GM19452 (cell line): ENCODE measurements around the gene IL37.
"Not testable (repeated sequence)": the region's sequence is repeated elsewhere in the genome, so short reads cannot be mapped to it uniquely, and the experiment has no call there.

Source experiments
- ATAC-seq: cut with Tn5 transposase; IDR thresholded peaks from one replicate; pipeline ENCODE4 v1.9.1; 2021; ENCODE audit not compliant: unreplicated experiment

Gene IL37

DNA sequence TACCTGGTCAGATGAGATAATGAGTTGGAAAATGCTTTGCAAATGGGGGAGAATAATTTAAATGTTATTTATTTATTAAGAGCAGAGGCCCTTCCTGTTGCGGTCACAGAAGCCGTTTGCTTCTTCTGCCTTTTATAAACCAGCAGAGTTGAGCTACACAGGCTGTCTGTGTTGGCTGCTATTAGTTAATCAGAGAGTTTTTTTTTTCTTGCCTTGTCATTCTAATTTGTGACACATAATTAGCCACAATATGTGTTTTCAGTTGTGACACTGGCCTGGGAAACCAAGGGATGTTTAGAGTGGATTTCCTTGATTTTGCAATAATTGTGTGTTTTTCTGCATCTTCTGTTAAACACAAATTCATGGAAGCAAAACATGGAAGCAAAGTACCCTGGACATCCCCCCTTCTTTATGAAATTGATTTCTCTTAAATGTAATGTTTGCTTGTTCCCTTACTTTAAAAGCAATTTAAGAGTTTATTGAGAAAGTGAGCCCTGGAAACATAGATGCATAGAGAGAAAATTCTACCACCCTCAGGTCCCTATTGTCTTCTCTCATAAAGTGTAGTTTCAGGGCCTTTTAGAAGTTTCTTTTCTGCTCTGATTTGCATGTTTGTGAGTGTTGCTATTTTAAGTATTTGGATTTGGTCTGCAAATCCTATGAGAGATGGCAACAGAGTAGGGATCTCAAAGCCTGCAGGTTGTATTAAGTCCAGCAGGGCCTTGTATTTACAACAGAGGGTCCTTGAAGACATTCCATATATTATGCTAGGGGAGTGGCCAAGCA is 22.8 kb upstream of the IL37 start:
- no peak for ATAC-seq

DNA sequence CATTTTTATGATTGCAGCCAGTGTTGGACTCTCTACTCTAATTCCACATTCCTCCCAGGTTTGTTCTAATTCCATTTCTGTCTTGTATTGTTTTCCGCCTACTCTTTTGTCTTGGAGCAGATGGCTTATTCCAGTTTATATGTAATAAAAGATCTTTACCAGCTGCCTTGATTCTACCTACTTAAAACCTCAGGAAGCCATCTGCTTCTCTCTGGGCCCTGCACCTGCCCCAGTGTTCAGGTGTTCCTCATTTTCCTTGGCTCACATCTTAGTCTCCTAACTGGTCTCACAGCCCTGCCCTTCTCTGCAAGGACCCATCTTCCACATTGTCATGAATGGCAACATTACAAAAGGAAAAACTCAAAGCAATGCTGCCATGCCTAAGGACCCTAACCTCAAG is 21.0 kb upstream of the IL37 start:
- no peak for ATAC-seq

DNA sequence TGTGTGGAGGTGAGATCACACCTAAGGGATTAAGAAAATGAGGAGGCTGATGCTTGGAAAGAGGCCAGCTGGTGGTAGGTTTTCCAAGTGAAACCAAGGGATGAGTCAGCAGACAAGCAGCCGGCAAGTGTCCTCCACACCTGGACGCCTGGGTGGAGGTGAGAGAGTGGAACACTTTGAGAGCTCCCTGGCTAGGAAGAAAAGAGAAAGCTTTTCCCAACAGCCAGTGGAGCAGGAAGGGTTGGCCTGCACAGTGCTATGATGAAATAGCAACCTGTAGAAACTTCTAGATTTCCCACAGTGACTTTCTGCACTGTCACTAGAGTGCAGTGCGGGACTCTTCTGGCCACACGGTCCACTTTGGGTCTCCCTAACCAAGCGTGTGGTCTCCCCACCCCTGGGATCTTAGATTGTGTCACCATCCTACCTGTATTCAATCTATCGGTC is 19.6 kb upstream of the IL37 start:
- ATAC-seq = no peak

DNA sequence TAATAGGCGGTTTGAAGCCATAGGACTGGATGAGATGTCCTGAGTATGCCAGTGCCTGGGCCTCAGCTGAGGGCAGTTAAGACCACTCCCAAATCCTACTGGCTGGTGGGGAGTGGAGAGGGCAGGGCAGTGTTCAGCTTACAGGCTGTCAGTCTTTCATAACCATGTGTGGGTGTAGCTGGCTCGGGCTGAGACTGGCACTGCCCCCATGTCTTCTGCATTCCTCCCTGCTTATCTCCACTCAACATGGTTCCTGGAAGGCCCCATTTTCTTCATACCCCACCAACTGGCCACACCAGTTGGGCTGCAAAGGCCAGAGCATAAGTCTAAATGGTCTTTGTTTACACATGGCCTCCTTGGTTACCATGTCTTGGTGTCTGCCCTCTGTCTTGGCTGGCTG is 17.2 kb upstream of the IL37 start:
- no peak for ATAC-seq

DNA sequence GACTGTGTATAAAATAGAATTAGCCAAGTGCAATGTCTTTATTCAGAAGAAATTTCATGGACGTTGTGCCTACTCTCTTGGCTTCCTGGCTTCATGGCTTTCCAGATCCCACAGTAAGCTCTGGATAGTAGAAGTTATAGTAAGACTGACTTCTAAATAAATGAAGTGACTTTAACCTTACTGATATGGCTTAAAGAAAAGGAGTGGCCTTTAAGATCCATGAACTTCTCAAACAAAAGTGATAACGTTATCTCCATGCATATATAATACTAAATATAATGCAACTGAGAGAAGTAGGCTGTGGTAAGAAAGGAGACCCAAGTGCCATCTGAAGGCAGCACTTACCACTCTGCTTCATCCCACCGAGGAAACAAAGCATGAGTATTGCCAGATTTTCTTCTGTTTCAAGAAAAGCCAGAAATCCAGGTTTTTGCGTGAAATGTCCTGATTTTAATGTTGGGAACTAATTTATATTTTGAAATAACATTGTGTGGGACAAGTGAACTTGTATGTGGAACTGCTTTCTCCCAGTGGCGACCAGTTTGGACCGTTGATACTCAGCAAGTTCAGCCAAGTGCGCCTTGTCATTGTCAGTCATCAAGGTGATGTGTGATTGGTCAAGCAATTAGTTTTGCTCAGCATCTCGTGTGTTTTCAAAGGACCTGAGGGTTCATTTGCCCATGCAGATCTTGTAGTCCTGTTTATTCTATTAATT is 13.9 kb upstream of the IL37 start:
- ATAC-seq = no peak

DNA sequence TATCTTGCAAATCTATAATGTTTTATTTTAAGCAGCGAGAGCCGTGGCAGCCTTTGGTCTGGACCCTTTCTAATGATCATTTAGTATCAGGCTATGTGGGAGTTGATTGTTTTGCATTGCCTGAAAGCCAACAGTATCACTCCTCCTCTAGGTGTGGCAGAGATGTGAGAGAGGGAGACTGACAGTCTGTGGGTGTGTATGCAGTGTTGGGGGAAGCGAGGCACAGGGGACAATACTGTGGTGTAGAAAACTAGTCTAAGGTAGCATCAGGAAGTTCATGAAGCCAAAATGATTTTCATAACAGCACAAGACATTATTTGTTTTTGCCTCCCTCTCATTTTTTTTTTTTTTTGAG is 13.4 kb upstream of the IL37 start:
- ATAC-seq = no peak

DNA sequence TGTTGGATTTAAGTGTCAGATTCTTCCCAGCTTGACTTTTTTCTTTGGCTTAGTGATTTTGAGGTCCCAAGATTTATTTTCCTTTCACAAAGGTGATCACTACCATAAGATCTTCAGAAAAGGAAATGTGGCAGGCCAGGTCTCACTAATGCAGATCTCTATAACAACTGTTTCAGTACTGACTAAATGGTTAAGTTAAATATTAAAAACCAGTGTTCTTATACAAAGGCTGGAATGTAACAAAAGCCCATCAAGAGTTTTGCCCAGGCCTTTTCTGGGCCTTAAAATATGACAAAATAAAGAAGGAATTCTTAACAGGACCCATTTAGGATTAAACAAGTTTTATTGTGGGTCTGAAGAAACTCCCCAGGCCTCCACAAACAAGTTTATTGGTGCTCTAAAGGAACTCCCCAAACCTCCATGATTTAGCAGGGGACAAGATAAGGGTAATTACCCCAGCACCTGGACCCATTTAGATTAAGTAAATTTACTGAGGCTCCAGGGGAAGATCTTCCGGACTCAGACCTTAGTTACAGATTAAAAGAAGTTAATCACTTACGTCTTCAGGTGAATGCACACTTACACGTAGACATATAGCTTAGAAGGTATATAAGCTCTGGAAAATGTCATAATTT is 9.4 kb upstream of the IL37 start:
- not testable (repeated sequence) for ATAC-seq

DNA sequence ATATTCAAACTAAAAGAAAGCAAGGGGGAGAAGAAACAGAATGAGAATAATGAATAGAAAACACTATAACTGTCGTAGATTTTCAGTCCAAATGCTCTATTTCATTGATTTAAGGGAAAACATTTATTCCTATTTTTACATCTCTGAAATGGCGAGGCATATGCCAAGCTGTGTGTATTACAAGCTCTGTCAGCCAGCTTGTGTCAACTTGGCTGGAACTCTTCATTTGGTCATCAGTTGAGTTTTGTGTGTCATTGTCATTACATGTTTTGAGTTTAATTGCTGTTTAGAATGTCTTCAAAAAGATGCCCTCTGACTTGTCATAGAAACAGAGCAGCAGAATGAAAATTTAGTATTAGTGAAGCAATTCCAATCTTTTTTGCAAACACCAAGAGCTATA is 8.1 kb upstream of the IL37 start:
- ATAC-seq = no peak

DNA sequence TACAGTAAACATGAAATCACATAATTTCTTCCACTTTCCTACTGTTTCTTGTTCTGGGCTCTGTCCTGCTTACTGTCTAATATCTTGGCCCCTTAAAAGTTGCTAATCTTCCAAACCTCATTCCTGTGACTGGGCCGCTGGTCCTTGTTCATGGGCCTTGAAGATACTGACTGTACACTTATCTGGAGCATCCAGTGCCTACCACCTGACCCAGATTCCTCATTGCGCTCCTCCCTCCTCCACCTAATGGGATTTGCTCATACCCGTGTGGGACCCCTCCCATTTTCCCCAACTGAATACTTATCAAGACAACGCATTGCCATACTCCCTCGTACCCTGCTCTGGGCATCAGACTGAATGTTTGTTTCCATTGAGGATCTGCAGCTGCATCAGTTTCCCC is 6.1 kb upstream of the IL37 start:
- ATAC-seq = no peak

DNA sequence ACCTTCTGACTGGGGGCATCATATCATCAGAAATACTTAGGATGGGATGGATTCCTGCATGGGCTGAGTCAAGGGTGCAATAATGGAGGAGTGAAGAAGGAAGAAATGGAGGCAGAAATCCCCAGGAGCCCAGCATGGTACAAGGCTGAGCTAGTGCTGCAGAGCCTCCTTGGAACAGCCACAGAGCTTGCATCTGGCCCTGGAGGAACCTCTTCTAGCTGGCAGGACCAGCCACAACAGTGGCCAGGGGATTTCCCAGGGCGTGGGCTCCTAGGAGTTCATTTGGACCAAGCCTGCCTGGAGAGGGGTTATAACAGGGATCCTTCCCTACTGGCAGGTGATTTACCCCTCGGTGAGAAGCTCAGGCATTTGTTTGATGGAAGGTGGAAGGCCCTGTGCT is 4.7 kb upstream of the IL37 start:
- ATAC-seq = no peak

DNA sequence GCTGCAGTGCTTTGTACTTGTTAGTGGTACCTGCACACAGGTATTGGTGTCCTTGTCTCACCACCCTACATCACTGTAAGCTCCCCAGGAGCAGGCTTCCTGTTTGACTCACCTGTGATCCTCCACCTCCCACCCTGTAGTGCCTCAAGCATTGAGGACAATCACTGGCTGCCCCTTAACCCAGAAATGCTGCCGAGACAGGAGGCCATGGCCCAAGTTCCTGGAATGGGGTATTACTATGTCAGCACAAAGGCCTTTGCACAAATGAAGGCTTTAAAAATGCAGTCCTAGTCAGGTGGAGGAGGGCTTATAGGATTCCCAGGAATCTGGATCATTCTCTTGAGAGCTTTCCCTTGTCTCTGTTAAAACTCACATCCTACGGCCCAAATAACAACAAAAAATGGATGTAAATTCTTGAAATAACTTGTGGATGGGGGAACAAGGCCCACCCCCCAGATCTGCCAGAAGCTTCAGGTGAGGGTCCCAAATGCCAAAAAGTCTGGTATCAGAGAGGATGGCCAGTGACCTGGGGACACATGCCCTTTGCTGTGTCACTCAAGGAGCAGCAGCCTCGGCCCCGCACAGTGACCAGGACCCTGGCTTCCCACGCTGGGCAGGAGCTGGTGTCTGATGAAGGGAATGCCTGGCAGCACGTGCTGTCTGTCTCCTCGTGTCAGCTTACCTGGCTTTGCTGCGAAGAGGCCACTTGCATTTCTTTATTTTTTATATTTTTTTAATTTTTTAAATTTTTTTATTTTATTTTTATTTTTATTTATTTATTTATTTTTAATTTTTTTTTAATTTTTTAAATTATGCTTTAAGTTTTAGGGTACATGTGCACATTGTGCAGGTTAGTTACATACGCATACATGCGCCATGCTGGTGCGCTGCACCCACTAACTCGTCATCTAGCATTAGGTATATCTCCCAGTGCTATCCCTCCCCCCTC is 3.7 kb upstream of the IL37 start:
- no peak for ATAC-seq

DNA sequence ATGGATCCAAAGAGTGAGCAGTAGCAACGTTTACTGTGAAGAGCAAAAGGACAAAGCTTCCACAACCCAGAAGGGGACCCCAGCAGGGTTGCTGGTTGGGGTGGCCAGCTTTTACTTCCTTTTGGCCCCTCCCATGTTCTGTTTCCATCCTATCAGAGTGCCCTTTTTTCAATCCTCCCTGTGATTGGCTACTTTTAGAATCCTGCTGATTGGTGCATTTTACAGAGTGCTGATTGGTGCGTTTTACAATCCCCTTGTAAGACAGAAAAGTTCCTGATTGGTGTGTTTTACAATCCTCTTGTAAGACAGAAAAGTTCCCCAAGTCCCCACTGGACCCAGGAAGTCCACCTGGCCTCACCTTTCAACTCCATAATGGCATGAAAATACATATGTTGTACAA is 2.4 kb upstream of the IL37 start:
- not testable (repeated sequence) for ATAC-seq

DNA sequence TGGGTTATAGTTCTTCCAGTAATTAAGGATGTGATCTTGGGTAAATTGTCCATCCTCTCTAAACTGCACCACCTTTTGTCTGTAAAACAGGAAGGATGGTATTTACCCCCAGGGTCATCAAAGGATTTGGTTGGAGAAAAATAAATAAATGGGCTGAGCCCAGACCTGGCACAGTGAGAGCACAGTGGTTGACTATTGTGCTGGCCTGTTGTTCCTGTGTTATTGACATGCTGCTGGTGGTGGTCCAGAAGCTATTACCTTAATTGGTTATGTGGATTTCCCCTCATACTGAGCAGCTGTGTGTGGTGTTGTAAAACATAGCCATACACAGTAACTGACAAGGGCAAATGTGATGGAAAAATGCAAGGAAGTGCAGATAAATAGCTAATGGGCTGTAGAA is 746 bp upstream of the IL37 start:
- no peak for ATAC-seq

DNA sequence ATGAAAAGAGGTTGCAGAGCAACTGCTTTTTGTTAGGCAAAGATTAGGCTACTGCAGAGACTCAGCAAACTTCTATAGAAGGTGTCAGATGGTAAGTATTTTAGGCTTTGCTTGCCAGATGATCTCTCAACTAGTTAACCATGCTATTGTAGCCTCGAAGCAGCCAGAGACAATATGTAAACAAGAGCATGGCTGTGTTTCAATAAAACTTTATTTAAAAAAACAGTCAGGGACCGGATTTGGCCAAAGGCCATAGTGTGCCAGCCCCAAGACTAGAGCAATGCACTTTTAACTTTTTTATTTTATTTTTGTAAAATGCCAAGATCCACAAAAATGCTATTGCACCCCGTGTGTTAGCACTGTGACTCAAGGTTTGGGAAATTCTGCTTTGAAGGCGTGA is 1.4 kb downstream of the IL37 start:
- ATAC-seq = no peak

DNA sequence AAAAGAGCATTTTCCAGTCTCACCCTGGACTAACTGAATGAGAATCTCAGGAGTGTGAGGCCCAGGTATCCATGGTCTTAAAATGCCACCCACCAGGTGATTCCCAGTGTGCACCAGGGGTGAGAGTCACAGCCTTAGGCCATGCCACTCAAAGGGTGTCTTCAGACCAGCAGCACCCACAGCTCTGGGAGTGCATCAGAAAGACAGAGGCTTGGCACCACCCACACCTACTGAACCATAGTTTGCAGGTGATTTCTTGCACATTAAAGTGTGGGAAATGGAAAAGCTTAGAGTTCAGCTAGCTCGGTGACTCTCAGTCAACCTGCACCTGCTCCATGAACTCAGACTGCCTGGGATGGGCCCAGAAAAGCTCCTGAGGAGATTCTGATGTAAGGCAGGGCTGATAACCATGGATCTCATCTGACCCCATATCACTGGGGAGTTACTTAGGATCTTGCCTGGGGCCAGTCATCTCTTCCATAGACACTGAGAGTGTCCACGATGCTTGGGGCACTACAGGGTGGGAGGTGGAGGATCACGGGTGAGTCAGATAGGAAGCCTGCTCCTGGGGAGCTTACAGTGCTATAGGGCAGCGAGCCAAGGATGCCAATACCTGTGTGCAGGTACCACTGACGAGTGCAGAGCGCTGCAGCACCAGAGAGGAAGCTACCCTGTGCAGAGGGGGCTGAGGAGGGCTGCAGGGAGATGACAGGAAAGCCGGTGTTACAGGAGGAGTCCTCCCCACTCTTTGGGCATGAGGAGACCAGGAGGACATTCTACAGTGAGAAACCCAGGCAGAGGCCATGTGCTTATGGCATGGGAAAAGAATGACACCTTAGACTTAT is 4.6 kb downstream of the IL37 start:
- no peak for ATAC-seq

DNA sequence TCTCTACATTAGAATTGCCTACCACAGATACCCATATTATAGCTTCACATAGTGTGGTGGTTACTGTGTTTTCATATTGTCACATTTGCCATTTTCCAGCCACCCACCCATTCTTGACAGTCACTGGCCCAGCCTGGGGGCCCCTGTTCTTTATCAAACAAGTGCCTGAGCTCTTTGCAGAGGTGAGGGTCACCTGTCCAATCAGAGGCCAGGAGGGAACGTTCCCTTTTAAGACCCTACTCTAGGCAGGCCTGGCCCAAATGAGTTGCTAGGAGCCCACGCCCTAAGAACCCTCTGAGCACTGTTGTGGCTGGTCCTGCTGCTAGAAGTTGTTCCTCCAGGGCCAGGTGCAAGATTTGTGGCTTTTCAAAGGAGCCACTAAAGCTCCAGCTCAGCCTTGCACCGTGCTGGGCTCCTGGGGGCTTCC is 5.2 kb downstream of the IL37 start:
- no peak for ATAC-seq

DNA sequence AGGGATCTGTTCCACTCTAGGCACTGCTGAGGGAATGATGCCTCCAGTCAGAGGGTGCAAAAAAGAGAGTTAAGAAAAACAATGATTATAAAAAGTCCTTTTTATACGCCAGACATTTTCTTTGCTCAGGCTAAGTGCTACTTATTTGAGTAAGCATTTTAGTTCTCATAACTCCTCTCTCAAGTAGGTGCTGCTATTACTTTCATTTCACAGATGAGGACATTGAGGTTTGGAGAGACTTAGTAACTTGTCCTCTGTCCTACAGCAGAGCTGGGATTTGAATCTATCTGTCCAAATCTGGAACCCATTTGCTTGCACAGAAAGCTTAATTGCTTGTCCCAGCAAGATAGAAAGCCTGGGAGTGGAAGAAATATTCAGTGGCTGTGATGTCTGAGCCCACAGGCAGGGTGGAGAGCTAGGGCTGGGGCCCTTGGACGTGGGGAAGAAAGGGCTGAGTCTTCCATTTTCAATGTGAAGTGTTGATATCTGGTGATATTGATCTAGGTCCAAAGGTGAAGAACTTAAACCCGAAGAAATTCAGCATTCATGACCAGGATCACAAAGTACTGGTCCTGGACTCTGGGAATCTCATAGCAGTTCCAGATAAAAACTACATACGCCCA is 5.8 kb downstream of the IL37 start:
- ATAC-seq = no peak

DNA sequence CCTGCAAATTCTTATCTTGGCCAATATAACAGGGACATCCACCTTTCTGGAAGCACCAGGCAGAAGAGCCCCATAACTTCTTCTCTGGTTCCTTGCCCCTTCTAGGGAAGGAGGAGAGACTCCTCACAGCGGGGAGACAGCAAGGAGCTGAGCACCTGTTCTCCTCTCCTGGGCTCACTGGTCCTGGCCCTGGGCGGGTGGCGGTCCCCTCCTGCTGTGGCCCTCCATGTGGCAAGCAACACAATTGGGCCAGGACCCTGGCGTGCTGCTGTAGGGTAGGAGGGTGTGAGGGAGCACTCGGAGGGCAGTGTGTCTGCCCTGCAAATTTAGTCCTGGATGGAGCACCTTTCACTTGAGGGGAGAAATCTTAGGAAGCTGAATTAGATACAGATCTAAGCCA is 6.9 kb downstream of the IL37 start:
- no peak for ATAC-seq

DNA sequence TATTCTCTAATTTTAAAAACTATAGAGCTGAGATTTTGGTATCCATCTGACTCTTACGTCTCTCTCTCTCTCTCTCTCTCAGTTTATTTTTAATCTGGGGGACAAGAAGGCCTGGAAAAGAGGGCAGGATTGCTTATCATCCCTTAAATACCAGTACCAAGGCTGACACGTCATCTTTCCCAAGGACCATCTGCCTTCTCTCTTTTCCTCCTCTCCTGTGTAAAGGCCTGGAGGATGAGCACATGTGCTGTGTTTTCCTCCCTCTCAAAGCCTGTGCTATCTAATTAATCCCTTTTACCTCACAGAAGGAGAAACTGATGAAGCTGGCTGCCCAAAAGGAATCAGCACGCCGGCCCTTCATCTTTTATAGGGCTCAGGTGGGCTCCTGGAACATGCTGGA is 7.3 kb downstream of the IL37 start:
- ATAC-seq = no peak

DNA sequence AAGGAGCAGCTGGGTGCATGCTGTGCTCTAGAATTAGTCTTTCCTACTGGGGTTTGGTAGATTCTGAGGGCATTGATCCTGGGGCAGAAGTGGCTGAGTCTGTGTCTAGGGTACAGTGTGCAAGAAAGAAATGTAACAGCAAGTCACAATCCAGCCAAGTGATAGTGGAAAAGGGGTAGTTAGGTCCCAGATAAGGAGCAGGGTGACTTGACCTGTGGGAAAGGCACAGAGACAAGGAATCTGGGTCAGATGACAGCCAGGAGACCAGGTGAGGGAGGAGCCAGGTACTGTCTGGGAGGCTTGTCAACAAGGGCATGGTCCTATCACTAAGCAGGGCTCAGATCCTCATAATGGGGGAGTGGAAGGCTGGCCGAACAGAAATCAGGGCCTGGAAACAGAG is 8.1 kb downstream of the IL37 start:
- ATAC-seq = no peak
